Ramos (cell line): ENCODE data around the gene SPATA3.
"Not testable (repeated sequence)": the region's sequence is repeated elsewhere in the genome, so short reads cannot be mapped to it uniquely, and the experiment has no call there.

ENCODE experiments used
- in situ Hi-C: fragments of 300-500 bp; cut with MboI; formaldehyde crosslinking; loops from one replicate; pipeline ENCODE4 v1.14.3; 2022; ENCODE audit warnings: low sequenced_read_pairs; ENCODE audit not compliant: unreplicated experiment

The SPATA3 gene

DNA sequence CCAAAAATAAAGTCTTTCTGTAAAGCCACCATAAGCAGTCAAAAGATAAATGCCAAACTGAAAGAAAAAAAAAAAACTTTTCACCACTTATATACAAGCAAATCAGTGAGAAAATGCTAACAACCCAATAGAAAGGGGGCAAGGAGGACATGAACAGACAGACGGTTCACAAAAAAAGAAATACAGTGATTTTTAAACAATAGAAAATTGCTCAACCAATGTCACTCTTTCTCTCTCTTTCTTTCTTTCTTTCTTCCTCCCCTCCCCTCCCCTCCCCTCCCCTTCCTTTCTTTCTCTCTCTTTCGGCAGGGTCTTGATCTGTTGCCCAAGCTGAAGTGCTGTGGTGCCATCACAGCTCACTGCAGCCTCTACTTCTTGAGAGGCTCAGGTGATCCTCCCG lies 28.8 kb upstream of the SPATA3 start:
- in situ Hi-C loops = no loop called here

DNA sequence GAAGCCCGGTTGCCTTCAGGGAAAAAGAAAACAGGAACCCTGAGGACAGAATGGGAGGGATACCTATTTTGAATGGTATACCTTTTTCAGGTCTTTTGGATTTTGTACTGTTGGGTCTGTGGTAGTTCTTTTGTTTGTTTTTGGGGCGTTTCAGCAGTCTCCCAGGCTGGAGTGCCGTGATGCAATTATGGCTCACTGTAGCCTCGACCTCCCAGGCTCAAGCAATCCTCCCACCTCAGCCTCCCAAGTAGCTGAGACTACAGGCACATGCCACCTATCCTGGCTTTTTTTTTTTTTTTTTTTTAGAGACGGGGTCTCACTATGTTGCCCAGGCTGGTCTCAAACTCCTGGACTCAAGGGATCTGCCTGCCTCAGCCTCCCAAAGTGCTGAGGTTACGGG lies 27.6 kb upstream of the SPATA3 start:
- in situ Hi-C loops = not testable (repeated sequence)

DNA sequence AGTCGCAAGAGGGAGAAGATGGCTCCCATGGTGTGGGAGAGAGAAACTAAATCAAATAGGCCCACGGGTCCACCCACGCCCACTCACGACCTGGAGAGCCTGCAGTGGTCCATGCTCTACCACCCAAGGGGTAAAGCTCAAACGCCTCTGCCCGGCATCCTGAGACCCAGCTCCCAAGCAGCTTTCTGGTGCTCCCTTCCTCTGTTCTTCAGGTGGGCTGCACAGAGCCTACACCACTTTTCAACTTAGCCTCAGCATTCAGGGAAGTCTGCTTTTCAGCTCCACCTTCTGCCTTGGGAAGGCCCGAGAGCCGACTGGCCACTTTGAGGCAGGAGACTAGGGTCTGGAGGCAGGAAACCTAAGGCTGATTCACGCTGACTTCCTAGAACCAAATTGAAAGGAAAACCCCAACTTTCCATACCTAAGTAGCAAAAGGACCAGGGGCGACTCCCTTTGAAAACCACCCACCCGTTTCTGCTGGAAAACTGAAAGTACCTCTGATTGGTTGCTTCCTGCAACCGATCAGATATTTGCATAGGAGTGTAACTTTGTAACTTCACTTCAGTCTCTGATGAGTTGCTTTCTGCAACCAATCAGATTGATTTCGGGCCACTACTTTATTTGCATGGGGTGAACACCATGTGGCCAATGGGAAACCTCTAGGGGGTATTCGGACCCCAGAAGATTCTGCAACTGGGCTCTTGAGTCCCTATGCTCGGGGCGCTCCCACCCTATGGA lies 26.8 kb upstream of the SPATA3 start:
- in situ Hi-C loops = no loop called here

DNA sequence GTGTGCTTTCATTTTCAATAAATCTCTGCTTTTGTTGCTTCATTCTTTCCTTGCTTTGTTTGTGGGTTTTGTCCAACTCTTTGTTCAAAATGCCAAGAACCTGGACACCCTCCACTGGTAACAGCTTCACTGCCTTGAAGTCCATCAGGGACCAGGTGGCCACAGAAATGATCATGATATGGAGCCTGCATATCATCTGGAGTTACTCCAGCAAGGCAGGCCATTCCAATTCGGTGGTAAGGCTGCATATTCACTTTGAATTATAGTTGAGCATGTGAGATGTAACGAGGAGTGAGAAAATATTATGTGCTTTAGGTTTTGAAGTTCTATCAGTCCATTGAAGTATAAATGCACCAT lies 26.3 kb upstream of the SPATA3 start:
- in situ Hi-C loops = no loop called here

DNA sequence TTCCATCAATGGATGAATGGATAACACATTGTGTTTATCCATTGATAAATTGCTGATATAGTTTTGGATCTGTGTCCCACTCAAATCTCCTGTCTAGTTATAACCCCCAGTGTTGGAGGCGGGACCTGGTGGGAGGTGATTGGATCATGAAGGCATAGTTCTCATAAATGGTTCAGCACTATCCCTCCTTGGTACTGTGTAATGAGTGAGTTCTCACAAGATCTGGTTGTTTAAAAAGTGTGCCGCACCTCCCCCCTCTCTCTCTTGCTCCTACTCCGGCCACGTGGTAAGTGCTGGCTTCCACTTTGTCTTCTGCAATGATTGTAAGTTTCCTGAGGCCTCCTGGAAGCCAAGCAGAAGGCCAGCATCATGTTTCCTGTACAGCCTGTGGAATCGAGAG lies 23.9 kb upstream of the SPATA3 start:
- in situ Hi-C loops = no loop called here

DNA sequence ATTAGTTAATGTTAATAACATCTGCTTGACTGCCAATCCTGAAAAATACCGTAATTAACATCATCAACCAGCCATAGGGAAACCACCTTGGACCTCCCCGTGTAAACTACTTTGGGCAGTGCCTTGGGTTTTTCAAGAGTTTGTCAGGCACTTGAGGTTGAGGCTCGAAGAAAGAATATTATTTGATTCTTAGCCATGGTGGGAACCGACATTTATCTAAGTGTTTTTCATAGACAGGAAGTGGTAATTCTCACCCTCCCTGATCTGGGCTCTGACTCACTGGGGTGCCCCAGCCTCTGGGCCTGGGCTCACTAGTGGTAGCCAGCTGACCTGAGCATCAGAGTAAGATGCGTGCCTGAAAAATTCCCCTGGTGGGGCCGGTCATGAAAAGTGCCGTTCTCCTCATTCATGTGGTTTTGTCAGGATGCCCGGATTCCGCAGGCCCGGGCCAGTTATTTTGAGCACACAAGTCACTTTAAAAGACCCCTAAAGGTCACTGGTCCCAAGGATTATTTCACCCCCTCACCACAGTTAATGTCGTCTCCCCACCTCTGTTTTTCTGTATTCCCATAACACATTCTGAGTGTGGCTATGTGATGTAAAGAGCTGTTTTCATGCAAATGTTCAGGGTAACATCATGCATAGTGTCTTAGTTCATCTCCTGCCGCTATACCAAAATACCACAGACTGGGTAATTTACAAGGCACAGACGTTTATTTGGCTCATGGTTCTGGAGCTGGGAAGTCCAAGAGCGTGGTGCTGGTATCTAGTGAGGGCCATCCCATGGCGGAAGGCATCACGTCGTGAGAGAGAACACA lies 21.6 kb upstream of the SPATA3 start:
- in situ Hi-C loops = no loop called here

DNA sequence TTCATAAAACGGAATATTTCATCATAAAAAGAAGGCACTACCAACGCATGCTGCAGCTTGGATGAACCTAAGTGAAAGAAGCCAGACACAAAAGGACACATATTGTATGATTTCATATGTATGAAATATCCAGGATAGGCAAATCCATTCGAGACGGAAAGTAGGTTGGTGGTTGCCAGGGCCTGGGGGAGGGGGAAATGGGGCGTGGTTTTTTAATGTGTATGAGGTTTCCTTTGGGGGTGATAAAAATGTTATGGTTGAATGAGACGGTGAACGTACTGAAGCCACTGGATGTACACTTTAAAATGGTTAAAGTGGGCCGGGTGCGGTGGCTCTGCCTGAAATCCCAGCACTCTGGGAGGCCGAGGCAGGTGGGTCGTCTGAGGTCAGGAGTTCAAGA lies 20.0 kb upstream of the SPATA3 start:
- in situ Hi-C loops = no loop called here

DNA sequence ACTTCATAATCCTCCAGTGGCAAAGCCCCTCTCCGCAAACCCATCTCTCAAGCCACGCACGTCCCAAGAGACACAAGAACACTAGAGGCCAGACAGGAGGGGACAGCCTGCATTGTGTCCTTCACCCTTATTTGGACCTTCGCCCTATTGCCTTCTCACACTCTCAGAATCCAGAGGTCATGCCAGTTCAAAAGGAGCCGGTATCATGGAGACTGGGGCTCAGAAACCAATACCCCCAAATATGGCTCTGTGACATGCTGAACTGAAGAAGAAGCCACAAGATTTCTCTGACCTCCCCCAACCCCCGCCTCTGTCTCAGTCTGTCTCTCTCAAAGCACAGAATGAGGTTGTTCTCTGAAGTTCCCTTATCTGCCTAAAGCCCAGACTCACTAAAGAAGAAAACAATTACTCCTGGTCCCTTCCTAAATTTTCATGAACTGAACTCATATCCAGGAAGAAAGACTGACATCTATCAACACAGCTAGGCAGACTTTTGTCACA lies 19.2 kb upstream of the SPATA3 start:
- in situ Hi-C loops = no loop called here

DNA sequence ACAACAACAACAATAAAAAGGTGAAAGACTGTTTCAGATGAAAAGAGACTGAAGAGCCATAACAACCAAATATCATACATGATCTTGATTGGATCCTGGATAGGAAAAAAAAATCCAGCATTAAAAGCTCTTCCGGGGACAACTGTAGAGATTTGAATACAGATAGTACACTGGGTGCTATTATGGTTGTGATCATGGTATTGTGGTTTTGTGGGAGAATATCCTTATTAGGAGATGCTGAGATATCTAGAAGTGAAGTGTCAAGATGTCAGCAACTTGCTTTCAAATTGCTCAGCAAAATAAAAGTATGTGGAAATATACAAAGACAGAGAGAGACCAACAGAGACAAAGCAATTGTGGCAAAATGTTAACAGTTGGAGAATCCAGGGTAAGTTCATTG lies 15.5 kb upstream of the SPATA3 start:
- in situ Hi-C loops = no loop called here

DNA sequence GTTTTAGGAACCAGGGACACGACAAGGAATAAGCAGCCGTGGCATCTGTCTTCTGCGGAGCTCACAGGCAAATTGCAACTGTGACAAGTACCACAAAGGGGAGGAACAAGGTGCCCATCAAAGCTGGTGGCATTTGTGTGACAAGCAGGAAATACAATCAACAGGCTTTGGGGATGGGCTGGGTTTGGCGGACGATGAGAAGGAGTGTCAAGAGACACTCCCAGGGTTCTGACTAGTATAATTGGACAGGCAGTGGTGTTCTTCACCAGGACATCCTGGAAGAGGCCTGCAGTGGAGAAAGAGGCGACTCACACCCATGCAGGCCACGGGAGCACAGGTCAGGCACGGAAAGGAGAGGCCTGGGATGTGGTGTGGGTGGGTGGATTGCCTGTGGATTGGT lies 14.2 kb upstream of the SPATA3 start:
- in situ Hi-C loops = no loop called here

DNA sequence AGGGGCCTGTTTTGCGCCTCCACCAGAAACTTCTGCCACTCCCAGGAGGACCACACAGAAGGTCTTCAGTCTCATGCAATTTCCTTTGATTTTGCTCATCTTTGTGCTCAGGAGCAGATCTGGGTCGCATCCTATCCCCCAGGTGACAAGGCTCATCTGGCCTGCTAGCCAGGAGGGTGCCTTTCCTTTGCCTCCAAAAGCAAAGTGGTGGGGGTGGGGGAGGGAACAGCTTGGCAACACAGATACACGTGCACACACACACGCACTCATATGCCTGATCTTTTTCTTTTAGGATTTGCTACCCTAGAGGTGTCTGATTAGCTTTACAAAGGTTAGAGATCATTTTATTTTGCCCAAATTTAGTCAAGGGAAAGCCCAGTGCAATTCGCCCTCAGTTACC lies 13.8 kb upstream of the SPATA3 start:
- in situ Hi-C loops = no loop called here

DNA sequence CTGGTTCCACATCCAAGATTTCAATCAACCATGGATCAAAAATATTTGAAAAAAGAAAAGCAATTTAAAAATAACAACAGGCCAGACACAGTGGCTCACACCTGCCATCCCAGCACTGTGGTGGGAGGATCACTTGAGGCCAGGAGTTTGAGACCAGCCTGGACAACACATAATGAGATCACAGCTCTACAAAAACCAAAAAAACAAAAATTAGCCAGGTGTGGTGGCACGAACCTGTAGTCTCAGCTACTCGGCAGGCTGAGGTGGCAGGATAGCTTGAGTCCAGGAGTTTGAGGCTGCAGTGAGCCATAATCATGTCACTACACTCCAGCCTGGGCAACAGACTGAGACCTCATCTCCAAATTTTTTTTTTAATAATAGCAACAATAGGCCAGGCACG lies 13.4 kb upstream of the SPATA3 start:
- in situ Hi-C loops = no loop called here

DNA sequence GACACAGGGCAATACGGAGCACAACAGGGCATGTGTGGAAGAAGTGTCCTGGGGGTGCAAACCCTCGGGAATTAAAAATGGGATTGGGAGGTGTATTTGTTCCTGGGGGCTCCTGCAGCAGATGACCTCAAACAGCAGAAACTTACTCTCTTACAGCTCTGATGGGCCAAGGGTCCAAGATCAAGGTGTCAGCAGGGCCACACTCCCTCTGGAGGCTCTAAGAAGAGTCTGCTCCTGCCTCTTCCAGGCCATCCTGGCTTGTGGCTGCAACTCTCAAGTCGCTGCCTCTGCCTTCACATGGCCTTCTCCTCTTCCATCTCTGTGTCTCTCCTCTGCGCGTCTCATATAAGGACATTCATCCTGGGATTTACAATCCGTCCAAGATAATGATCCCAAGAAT lies 12.4 kb upstream of the SPATA3 start:
- in situ Hi-C loops = no loop called here

DNA sequence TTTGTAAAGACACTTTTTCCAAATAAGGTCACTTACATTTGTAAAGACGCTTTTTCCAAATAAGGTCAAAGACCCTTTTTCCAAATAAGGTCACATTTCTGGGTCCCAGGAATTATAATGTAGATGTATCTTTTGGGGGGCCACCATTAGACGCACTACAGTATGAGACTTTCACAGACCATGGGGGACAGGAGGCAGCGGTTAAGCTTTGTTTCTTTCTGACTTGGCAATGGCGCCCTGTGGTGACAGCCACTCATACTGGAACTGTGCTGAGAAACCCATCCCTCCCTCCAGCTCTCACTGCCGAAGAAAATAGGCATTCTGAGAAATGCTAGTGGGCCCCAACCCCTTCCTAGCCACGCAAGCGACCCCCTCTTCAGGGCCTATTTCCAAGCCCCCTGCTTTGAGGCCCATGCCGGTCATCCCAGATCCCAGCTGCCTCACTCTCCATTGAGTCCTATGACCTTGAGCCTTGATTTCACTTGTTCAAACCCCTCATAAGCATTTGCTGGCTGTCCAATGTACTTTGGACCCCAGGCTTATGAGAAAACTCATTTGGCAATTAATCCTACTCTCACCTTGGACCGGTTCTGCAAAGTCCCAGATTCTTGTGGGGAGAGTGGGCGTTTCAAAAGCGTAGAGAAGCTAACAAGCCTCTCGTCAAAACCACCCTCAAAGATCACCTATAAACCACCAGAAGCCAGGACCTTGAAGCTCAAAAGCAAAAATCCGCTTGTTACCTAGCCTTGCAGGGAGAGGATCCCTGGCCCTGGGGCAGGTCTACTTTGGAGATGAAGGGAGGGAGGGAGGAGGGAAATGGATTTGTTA lies 11.3 kb upstream of the SPATA3 start:
- in situ Hi-C loops = loop anchor here (5.0 kb wide), 2 partner anchors 62 to 162 kb away; no protein-coding TSS in a partner anchor

DNA sequence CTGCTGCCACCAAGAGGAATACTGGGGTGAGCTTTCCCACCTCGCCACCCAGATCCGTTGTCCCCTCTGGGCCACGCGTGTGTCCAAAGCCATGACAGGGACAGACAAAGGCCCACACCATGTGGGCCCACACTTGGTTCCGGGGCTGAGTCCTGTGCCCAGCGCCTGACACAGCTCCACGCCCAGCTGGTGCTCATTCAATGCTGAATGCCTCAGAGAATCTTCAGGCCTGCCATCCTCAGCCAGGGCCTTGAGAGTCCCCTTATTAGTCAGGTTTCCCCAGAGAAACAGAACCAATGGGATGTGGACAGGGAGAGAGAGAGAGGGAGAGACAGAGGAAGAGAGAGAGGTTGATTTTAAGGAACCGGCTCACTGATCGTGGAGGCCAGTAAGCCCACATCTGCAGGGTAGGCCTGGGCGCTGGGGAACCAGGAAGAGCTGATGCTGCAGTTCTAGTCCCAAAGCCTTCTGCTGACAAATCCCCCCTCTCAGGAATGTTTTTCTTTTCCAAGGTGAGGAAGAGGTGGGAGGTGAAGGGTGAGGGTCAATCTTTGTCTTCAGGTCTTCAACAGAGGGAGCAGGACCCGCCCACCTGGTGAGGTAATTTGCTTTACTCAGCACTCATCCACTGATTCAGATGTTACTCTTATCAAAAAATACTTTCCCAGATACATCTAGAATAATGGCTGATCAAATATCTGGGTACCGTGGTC lies 10.2 kb upstream of the SPATA3 start:
- in situ Hi-C loops = loop anchor here (5.0 kb wide), 2 partner anchors 63 to 163 kb away; no protein-coding TSS in a partner anchor

DNA sequence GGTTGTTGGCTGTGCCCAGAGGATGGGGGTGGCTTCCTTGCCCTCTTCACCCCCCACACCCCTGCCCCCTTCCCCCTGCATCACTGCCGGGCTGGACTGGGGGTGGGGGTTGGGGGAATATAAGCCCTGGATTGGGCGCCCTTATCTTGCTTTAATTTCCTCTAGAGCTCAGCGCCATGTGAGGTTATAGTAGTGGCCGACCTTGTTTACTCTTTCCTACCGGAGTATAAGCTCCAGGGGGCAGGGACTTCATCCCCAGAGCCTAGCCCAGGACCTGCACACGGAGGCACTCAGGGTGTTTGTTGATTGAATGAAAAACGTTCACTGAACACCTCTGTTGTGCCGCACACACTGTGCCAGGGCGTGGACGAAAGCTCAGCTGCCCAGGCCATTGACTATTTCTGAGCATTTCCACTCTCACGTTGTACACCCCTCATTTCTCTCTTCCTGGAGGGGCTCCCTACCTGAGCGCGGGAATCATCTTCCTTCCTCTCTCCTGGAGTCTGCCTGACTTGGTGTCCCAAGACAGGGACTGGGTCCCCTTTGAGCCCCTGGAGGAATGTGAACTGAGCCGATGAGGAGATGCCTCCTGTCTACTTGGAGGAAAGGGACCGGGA lies 9.3 kb upstream of the SPATA3 start:
- in situ Hi-C loops = loop anchor here (5.0 kb wide), 2 partner anchors 64 to 164 kb away; no protein-coding TSS in a partner anchor

DNA sequence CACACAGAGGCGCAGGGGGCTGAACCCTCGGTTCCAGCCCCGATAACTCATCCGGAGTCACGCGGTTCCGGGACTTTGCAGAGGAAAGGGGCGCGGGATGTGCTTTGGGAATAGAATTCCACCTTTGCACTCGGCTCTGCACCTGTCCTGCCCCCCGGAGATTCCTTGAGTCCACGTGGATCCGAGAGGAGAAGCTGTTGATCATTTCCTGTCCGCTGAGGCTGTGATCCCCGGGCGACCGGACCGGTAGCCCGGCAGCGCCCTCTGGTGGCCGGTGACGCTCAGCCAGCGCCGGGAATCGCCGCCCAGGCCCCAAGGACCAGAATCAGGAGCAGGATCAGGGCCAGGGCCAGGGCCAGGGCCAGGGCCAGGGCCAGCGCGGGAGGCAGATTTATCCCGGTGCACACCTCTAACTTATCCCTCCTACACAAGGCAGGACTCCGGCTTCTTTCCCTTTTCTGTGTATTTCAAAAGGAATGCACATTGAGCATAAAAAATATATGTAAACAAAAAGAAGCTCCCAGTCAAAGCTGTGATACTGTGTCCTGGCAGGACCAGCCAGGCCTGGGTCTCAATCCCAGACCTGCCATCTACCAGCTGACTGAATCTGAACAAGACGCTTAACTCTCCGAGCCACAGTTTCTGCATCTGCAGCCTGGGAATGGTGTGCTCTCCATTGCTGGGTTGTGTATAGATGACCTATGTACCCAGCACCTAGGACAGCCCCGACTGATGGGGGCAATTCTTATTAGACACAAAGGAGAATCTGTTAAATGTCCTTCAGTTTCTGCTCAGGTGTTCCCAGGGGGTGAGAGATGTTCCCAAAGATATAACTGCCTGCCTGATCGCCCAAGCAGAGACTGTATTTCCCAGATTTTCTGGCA lies 8.5 kb upstream of the SPATA3 start:
- in situ Hi-C loops = loop anchor here (5.0 kb wide), 2 partner anchors 65 to 165 kb away; no protein-coding TSS in a partner anchor

DNA sequence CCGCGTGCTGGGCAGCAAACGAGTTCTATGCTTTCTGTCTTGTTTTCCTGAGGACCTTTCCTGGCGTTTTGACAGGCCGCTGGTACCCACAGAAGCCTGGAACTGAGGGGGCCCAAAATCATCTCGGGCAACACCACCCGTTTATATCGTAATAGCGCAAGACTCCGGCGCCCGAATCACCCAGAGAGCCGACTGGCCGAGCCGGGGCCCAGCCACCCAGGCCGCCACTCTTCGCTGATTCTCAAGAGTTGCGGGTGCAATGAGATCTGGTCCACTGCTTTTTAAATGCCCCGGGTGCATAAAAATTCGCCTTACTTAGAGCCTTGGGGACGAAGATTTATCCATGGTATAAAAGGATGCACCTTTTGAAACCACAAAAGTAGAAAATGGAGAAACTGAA lies 6.2 kb upstream of the SPATA3 start:
- in situ Hi-C loops = loop anchor here (5.0 kb wide), 2 partner anchors 67 to 167 kb away; no protein-coding TSS in a partner anchor
